Measurements from ENCODE around the gene CCNL2.
"Not testable (repeated sequence)": the region's sequence is repeated elsewhere in the genome, so short reads cannot be mapped to it uniquely, and the experiment has no call there.

DNA sequence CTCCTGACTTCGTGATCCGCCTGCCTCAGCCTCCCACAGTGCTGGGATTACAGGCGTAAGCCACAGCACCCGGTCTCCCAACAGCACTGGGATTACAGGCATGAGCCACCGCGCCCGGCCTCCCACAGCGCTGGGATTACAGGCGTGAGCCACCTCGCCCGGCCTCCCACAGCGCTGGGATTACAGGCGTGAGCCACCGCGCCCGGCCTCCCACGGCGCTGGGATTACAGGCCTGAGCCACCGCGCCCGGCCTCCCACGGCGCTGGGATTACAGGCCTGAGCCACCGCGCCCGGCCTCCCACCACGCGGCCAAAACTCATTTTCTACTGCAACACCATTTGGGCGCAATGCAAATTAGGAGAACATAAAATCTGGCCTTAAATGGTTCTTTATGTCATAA, 13.8 kb downstream of the CCNL2 start:
- TF ChIP-seq MYBL2 (CRISPR knock-in tag; IDR thresholded peaks at IDR 0.05); JUN (CRISPR knock-in tag; IDR thresholded peaks at IDR 0.05); HMGA2 (CRISPR knock-in tag; IDR thresholded peaks at IDR 0.05); ZNF138 (CRISPR knock-in tag; conservative IDR thresholded peaks at IDR 0.05); NFE2L1 (CRISPR knock-in tag; IDR thresholded peaks at IDR 0.05); ATF1 (CRISPR knock-in tag; IDR thresholded peaks at IDR 0.05); TP53 (CRISPR knock-in tag; IDR thresholded peaks at IDR 0.05): not testable (repeated sequence)
- TF ChIP-seq, protein P1, sequence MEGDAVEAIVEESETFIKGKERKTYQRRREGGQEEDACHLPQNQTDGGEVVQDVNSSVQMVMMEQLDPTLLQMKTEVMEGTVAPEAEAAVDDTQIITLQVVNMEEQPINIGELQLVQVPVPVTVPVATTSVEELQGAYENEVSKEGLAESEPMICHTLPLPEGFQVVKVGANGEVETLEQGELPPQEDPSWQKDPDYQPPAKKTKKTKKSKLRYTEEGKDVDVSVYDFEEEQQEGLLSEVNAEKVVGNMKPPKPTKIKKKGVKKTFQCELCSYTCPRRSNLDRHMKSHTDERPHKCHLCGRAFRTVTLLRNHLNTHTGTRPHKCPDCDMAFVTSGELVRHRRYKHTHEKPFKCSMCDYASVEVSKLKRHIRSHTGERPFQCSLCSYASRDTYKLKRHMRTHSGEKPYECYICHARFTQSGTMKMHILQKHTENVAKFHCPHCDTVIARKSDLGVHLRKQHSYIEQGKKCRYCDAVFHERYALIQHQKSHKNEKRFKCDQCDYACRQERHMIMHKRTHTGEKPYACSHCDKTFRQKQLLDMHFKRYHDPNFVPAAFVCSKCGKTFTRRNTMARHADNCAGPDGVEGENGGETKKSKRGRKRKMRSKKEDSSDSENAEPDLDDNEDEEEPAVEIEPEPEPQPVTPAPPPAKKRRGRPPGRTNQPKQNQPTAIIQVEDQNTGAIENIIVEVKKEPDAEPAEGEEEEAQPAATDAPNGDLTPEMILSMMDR (IDR thresholded peaks at IDR 0.05), result not testable (repeated sequence)

Measured in WTC11 (cell line).